Urothelium cell line (cell line): ENCODE results near the gene ZNF263.
A peak's percentile ranks its signal among the peaks of the same experiment; 100 is the strongest.
"Not testable (repeated sequence)": the region's sequence is repeated elsewhere in the genome, so short reads cannot be mapped to it uniquely, and the experiment has no call there.

Source experiments
- DNase-seq: peaks from one replicate; pipeline ENCODE4 v3.0.0; 2011; ENCODE audit warnings: low spot score, mixed read lengths
- FAIRE-seq: peaks from 2 replicates; lab custom pipeline; 2011; peaks lifted over from hg19 to GRCh38; lab: Jason Lieb, UNC

Gene ZNF263

DNA sequence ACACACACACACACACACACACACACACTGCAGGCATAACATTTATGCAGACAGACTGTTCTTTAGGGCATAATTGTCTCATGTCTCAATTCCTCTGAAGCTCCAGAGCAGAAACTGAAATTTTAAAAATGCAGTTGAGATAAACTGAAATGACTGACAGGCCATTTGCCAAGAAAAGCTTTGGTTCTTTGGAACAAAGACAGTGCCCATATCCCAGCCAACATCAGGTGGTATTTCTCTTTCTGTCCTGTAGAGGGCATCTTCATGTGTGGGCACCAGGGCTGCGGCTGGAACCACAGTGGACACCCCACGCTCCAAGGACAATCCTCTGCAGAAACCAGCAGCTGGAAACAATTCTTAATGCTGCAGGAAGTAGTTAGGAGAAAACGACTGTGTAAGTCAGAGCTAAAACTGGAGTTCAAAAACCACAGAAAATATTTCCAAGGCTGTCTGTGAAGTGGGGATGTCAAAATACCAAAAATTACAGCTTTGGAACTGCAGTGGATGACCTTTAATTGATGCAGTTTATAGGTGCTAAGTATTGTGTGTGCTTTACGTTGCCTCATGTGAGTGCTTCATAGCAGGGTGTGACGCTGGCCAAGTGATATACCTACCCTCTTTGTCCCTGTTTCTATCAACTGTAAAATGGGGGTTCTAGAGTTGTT, 16.3 kb upstream of the ZNF263 start:
- FAIRE-seq = no peak
- DNase-seq = peak; percentile 43

DNA sequence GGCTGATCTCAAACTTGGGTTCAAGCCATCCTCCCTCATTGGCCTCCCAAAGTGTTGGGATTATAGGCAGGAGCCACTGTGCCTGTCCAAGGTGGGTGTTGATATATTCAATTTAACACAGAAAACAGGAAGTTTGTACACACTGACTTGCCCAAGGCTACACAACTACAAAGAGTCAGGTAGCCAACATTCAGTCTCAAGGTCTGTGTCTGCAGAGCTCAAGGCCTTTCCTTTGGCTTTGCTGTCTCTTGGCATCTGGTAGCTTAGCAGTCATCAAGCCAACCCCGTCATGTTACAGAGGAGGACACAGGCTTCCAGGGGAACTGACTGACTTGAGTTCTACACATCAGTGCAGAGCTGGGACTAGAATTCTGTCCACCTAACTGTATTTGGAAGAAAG, 15.0 kb upstream of the ZNF263 start:
- no peak for FAIRE-seq
- no peak for DNase-seq

DNA sequence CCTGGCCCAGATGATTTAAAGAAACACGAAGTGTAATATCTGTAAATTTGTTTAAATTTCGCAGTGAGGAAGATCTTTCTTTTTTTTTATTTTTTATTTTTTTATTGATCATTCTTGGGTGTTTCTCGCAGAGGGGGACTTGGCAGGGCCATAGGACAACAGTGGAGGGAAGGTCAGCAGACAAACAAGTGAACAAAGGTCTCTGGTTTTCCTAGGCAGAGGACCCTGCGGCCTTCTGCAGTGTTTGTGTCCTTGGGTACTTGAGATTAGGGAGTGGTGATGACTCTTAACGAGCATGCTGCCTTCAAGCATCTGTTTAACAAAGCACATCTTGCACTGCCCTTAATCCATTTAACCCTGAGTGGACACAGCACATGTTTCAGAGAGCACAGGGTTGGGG, 12.6 kb upstream of the ZNF263 start:
- not testable (repeated sequence) for FAIRE-seq, DNase-seq

DNA sequence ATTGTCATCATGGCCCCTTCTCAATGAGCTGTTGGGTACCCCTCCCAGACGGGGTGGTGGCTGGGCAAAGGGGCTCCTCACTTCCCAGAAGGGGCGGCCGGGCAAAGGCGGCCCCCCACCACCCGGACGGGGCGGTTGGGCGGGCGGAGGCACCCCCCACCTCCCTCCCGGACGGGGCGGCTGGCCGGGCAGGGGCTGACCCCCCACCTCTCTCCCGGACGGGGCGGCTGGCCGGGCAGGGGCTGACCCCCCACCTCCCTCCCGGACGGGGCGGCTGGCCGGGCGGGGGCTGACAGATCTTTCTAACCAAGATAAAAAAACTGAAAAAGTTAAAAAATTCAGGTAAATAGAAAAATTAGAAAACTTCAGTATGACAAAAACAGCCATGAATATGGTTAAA, 12.0 kb upstream of the ZNF263 start:
- DNase-seq, FAIRE-seq: not testable (repeated sequence)

DNA sequence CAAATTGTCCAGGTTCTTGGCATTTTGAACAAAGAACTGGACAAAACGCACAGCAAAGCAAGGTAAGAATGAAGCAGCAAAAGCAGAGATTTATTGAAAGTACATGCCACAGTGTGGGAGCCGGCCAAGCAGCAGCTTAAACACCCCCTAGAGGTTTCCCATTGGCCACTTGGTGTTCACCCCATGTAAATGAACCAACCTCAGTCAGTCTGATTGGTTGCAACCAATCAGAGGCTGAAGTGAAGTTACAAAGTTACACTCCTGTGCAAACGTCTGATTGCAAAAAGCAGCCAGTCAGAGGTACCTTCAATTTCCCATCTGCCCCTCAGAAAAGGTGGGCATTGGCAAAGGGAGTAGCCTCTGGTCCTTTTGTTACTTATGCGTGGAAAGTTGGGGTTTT, 8.8 kb upstream of the ZNF263 start:
- DNase-seq (no peak), FAIRE-seq (no peak)

DNA sequence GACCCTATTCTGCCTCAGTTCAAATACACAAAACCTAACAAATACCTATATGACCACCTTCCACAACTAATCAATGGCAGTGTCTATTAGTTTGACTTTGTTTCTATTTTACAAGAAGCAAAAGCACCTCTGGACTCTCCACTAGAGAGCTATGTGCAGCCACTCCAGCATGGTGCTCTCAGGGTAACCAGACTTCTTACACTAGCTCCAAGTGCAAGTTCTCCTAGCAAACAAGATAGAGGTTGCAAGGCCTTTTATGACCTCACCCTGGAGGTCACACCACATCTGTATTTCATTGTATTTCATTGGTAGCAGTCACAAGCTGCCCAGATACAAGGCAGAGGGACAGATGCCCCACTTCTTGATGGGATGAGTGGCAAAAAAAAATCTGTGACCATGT, 8.3 kb upstream of the ZNF263 start:
- FAIRE-seq = no peak
- DNase-seq = no peak

DNA sequence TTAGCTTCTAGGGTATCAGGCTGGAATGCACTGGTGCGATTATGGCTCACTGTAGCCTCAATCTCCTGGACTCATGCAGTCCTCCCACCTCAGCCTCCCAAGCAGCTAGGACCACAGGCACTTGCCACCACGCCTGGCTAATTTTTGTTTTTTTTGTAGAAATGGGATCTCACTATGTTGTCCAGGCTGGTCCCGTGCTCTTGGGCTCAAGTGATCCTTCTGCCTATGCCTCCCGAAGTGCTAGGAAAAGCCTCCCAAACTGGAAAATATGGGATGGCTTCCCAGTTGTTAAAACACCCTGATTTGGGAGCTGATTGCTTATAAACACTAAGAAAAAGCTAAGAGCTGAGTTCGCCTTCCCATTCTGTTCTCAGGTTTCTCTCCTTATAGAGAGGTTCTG, 6.6 kb upstream of the ZNF263 start:
- FAIRE-seq (no peak), DNase-seq (no peak)

DNA sequence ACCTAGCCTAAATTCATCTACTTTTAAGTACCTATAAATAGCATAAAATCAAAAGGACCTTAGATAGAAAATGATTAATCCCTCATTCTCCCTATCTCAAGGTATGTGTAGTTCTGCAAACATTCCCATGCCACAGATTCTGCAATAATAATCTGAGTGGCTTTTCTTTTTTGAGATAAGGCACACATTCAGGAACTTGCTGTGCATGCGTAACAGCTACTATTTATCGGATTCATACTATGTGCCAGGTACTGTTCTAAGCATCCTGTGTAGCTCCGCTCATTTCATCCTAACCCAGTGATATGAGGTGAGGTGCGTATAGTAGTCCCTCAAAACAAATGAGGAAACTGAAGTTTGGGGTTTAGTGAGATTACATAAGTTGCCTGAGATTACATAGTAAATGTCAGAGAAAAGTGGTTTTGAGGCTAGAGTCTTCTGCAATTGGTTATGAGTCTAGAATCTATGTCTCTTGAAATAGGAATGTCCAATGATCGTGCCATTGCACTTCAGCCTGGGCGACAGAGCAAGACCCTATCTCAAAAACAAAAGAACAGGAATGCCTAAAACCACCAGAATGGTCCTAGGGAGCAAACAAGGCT, 2.0 kb upstream of the ZNF263 start:
- no peak for FAIRE-seq
- DNase-seq = no peak

DNA sequence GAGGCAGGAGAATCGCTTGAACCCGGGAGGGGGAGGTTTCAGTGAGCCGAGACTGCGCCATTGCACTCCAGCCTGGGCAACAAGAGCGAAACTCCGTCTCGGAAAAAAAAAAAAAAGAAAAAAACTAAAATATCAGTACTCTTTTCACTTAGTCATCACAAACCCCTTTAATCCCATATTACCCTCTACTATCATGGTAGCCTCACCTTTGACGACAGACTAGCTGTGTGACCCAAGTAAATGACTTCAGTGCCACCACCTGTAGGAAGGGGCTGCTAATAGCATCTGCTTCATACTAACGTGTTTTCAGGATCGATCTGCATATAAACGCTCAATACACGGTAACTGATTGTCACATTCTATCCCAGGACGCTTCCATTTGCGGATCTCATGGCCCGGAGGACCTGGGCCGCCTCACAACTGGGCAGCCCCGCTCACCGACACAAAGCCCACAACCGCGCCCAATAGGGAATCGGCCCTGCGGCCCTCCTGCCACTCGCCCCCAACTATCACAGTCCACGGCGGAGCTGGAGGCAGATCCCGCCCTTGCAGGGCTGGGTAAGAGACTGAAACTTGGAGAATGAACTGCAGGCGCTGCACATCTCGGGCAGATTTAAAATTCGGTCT, 1.1 kb upstream of the ZNF263 start:
- FAIRE-seq (peak; percentile 40), DNase-seq (peak; percentile 74)

DNA sequence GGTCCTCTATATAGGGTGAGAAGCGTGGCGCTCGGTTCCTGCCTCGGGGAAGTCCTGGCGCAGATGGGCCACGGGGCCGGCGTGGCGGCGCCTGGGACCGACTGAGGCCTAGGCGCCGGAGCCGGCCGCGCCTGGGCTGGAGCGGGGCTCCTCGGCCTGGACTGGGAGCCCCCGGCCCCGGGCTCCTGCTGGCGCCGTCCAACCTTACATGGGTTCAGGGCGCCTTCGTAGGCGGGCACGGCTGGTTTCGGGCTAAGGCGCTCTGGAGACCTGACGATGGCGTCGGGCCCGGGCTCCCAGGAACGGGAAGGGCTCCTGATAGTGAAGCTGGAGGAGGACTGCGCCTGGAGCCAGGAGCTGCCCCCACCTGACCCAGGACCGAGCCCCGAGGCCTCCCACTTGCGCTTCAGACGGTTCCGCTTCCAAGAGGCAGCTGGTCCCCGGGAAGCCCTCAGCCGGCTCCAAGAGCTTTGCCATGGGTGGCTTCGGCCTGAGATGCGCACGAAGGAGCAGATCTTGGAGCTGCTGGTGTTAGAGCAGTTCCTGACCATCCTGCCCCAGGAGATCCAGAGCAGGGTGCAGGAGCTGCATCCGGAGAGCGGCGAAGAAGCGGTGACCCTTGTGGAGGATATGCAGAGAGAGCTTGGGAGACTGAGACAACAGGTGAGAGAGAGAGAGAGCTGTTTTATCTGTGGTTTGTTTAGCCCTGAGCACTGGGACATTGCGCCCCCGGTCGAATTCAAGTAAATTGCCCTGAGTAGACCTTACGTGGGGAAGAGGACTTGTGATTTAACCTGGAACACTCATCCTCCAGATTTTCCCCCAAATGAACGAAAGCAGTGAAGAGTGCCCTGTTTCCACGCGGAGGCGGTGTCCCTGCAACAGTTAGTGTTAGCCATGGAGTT, 504 bp downstream of the ZNF263 start:
- no peak for DNase-seq
- no peak for FAIRE-seq

DNA sequence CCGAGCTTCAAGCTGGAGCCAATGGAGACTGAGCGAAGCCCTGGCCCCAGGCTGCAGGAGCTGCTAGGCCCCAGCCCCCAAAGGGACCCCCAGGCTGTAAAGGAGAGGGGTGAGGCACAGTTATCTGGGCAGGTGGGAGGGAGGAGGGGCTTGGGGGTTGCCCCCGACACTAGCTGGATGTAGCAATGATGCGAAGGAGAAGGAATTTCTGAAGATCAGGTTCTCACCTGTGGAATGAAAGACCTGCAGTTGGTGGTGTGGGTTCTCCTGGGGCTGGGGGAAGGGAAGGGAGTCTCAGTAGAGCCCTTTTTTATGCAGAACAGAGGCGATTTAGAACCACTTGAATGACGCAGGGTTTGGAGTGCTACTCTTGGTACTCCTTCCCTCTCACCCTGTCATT, 1.8 kb downstream of the ZNF263 start:
- FAIRE-seq = no peak

DNA sequence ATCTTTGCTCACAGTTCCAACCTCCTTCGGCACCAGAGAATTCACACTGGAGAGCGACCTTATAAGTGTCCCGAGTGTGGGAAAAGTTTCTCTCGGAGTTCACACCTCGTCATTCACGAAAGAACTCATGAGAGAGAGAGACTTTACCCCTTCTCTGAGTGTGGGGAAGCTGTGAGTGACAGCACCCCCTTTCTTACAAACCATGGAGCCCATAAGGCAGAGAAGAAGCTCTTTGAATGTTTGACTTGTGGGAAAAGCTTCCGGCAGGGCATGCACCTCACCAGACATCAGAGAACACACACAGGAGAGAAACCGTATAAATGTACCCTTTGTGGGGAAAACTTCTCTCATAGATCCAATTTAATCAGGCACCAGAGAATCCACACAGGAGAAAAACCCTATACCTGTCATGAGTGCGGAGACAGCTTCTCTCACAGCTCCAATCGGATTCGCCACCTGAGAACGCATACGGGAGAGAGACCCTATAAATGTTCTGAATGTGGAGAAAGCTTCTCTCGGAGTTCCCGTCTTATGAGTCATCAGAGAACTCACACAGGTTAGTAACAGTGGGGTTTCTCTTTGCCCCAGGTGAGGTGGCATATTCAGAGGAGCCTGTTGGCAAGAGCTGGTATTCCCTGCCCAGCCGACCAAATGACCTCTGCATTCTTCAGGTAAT, 6.8 kb downstream of the ZNF263 start:
- no peak for FAIRE-seq
- DNase-seq = no peak

More for the DNA sequence above, 1.8 kb downstream of the ZNF263 start:
- no peak for DNase-seq

DNA sequence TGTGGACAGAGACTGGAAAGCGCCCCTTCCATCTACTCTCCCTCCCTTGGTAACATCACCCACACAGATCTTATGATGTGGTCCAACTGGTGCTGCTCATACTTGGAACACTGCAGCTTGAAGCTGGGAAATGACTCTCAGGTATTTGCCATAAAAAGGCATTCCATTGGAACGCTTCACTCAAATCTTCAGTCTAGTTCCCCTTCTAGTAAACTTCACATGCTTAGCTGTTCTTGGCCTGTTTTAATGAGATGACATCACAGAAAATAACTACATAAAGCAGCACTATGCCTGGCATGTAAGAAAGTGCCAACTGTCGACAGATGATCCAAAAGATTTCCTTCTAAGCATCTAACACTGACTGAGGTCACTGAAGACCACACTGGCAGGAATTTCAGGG, 9.3 kb downstream of the ZNF263 start:
- FAIRE-seq (no peak), DNase-seq (no peak)

DNA sequence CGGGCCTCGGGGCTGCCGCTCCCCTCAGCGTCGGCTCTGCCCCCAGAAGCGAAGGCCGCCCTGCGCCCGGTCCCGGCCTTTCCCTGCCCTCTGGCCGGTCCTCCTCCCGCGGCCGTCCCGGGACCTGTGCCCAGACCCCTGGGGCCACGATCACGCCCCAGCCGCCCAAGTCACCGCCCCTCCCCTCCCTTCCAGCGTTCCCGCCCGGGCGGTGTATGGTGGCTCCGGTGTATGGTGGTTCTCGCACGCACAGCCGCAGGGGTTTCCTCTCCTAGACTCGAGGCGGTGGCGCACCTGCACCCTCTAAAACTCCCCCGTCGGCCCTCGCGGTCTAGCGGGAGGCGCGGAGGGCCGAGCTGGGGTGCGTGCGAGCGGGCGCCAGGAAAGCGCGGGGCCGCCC, 11.9 kb downstream of the ZNF263 start:
- DNase-seq (no peak), FAIRE-seq (no peak)

DNA sequence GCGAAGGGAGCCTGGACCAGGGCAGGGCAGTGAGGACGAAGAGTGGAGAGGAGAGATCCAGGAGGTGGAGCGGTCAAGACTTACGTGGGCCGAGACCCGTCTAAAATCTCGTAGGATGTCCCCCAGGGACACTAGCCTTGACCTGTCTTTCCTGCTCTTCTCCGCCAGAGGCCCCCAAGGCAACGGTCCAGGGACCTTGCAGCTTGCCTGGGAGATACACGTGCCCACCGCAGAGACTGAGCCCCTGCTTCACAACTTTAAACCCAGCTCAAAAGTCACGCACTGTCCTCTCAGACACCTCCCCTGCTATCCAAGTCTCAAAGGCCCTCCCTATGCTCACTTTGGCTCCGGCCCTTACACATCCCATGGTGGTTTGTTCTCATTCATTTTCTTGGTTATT, 12.5 kb downstream of the ZNF263 start:
- no peak for DNase-seq
- no peak for FAIRE-seq

DNA sequence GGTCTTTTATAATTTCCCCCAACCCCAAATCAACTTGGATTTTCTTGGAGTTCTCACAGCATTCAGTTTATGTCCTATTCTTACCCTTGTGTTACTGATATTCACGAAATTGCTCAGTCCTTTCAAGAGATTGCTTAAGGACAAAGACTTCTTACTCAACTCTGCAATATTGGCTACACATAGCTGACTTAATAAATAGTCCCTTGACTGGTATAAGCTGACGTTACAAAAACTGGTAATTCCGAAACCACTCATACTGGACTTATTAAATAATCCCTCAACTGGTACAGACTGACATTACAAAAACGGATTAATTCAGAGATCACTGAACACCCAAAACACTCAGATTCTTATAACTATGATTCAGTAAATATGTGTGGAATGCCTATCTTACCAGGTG, 21.1 kb downstream of the ZNF263 start:
- FAIRE-seq = no peak

DNA sequence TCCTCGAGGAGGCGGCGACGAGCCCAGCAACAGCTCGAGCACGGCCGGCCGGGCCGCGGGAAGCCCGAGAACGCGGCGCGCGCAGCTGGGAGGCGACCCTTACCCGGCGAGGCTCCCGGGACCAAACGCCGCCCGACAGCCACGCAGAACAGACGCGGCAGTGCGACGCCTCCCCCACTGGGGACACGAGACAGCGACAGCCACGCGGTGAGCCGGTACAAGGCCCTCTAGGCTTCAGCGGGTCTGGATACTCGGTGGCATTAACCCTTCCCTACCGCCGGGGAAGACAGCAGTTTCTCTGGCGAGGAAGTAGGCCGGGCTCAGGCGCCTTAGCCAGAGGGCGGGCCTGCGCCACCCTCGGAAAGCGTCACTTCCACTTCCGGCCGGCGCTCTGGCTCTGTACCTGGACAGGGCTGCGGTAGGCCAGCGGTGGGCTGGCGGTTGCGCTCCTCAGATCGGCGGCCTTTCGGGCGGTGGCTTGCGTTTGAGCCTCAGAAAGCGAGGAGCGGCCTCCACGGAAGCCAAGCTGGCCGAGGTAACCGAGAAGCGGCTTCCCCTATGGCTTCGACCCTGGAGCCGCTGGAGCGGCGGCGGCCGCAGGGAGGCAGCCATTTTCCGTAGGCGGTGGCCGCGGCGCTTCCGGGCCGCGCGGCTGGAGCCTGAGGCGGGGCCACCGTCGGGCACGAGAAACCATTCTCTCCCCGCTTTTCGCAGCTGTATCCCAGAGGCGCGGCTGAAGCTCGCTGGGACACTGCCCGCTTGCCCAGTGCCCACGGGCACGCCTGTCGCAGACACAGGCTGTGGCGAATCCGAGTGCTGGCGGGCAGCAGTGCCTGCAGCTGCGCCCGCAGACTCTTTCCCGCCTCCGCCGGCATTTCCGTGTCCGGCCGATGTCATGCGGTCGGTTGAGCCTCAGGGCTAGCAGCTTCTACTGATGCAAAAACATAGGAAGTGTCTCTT, 22.1 kb downstream of the ZNF263 start, which contains the start of the genes TIGD7 and ZNF75A:
TSS of gene TIGD7 (minus strand) at position 322 of the 960 bp plus-strand sequence. CDS start 4,816 bp downstream, outside the sequence.
TSS of gene ZNF75A (plus strand) at position 389 of the 960 bp plus-strand sequence. CDS start 2,932 bp downstream, outside the sequence.
- FAIRE-seq (no peak), DNase-seq (peak; percentile 95)

More for the DNA sequence above, 21.1 kb downstream of the ZNF263 start:
- DNase-seq = no peak

DNA sequence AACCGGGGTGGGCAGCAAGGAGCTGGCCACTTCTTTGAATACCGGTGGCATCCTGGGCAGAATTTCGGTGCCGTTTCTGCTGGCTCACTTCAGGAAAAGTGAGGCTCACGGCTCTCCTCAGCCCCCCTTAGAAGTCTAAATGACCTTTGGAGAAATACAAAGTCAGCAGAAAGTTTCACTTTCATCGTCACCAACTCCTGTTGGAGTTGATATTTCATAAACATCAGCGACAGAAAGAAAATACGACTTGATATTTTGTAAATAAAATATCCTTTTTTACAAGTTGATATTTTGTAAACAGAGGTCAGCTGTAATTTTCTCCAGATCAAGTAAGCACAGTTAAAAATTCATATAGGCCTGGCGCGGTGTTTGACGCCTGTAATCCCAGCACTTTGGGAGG, 22.8 kb downstream of the ZNF263 start:
- FAIRE-seq = no peak

DNA sequence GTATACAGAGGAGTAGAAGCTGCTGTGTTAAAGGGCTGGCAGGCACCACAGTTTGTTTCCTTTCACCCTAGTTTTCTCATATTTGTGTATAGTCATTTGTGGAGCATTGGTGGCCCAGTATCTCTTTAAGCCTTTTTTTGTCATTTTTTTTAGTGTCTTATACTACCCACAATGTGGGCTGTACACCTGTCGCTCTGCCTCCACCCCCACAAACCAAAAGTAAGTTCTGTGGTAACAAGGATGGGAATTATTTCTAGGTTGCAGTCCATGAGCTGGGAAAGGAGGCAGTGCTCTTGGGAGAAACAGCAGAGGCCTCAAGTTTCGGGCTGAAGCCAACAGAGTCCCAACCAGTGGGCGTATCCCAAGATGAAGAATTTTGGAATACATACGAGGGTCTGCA, 28.2 kb downstream of the ZNF263 start:
- FAIRE-seq = no peak
- DNase-seq = no peak

More for the DNA sequence above, 22.8 kb downstream of the ZNF263 start:
- no peak for DNase-seq
